GF-D8 (cell line): ENCODE results near the gene FOXE1.

Experiments
- DNase-seq: peaks from one replicate; lab custom pipeline; 2025; lab: John Stamatoyannopoulos, UW

Gene FOXE1

GRCh38 chr9:97866848-97867247 is 13.8 kb downstream of the FOXE1 start:
- no peak for DNase-seq

GRCh38 chr9:97868859-97869258 is 15.8 kb downstream of the FOXE1 start:
- DNase-seq = no peak

- no peak for DNase-seq
These were observed 20.4 kb downstream of the FOXE1 start for GRCh38 chr9:97873425-97873824.

- DNase-seq = no peak
These were observed 20.9 kb downstream of the FOXE1 start for GRCh38 chr9:97873882-97874281.

GRCh38 chr9:97874624-97875023 is 21.6 kb downstream of the FOXE1 start:
- DNase-seq = no peak

GRCh38 chr9:97875111-97875510 is 22.1 kb downstream of the FOXE1 start:
- no peak for DNase-seq

GRCh38 chr9:97876061-97876460 is 23.0 kb downstream of the FOXE1 start:
- no peak for DNase-seq

GRCh38 chr9:97880336-97880735 is 27.3 kb downstream of the FOXE1 start:
- DNase-seq = no peak

- DNase-seq = peak; percentile 12
These were observed 37.2 kb downstream of the FOXE1 start for GRCh38 chr9:97889941-97890887.

- DNase-seq = no peak
These were observed 38.7 kb downstream of the FOXE1 start for GRCh38 chr9:97891736-97892135.

GRCh38 chr9:97892421-97892820 is 39.4 kb downstream of the FOXE1 start:
- DNase-seq = no peak

GRCh38 chr9:97895211-97895610 is 42.2 kb downstream of the FOXE1 start:
- no peak for DNase-seq

GRCh38 chr9:97895695-97896332 is 42.8 kb downstream of the FOXE1 start:
- no peak for DNase-seq

- no peak for DNase-seq
These were observed 47.2 kb downstream of the FOXE1 start for GRCh38 chr9:97900103-97900737.

GRCh38 chr9:97900738-97901565 is 47.9 kb downstream of the FOXE1 start:
- DNase-seq = no peak

- DNase-seq = no peak
These were observed 50.2 kb downstream of the FOXE1 start for GRCh38 chr9:97903177-97903576.

- DNase-seq = no peak
These were observed 51.7 kb downstream of the FOXE1 start for GRCh38 chr9:97904725-97905124.

- DNase-seq = no peak
These were observed 52.2 kb downstream of the FOXE1 start for GRCh38 chr9:97905228-97905627.
